ES-I3 (cell line): ENCODE measurements around the gene PSMD14.
A peak's percentile ranks its signal among the peaks of the same experiment; 100 is the strongest.

Source experiments
- H3K36me3 ChIP-seq: 2 replicates; pipeline ENCODE4 v1.6.1; 2013; ENCODE audit warnings: mild to moderate bottlenecking, low read length, control low read depth, moderate library complexity; ENCODE audit not compliant: insufficient read depth
- H3K4me1 ChIP-seq: 2 replicates; pipeline ENCODE4 v1.6.1; 2013; ENCODE audit warnings: mild to moderate bottlenecking, control low read depth, low read length; ENCODE audit not compliant: insufficient read depth
- H3K9ac ChIP-seq: 2 replicates; pipeline ENCODE4 v1.6.1; 2013; ENCODE audit warnings: low read depth, mild to moderate bottlenecking, low read length, moderate library complexity
- H3K9me3 ChIP-seq: 2 replicates; pipeline ENCODE4 v1.6.1; 2013; ENCODE audit warnings: mild to moderate bottlenecking, low read length, moderate library complexity; ENCODE audit not compliant: control insufficient read depth, insufficient read depth

PSMD14 gene

GRCh38 chr2:161382747-161383146 is 74.5 kb downstream of the PSMD14 start:
- H3K4me1 ChIP-seq, result no peaks in the 10 kb centered on the region
- H3K9me3 ChIP-seq, result no peaks in the 10 kb centered on the region
- no peaks in the 10 kb centered on the region for H3K36me3 ChIP-seq
- no peak overlapping the region for H3K9ac ChIP-seq

- H3K36me3 ChIP-seq, result no peaks in the 10 kb centered on the region
- no peaks in the 10 kb centered on the region for H3K4me1 ChIP-seq
- H3K9ac ChIP-seq, result no peak overlapping the region
- no peaks in the 10 kb centered on the region for H3K9me3 ChIP-seq
These were observed 76.6 kb downstream of the PSMD14 start for GRCh38 chr2:161384864-161385263.

GRCh38 chr2:161386228-161386824 is 78.1 kb downstream of the PSMD14 start:
- no peak overlapping the region for H3K9ac ChIP-seq
- no peaks in the 10 kb centered on the region for H3K9me3 ChIP-seq
- no peaks in the 10 kb centered on the region for H3K4me1 ChIP-seq
- no peaks in the 10 kb centered on the region for H3K36me3 ChIP-seq

DNA sequence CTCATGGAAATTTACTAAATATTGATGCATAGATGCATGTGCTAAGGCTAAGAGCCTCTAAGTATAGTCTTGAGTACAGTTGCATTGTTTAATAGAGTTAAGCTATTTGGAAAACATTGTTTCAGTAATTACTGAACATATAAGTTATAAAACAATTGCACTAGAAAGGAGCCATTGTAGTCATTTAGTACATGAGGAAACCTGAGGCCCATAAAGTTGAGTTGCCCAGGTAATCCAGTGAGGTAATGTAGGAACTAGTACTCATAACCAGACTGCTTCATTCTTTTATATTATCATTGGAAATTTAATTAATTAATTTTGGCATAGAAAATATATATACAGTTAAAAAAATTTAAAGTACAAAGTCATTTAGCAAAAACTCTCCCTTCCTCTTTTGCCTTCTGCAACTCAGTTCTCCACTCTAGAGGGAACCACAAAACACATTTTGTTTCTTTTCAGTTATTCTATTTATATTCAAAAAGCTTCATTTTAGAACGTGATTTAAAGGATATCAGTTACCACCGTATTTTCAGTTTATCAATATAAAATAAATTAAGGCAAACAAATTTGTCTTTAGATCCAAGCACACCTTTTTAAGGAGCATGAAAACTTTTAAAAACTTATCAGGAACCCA is 80.0 kb downstream of the PSMD14 start:
- Histone ChIP-seq H3K9me3 (no peaks in the 10 kb centered on the region), H3K4me1 (no peaks in the 10 kb centered on the region), H3K36me3 (no peaks in the 10 kb centered on the region), H3K9ac (no peak overlapping the region)

GRCh38 chr2:161391737-161392506 is 83.7 kb downstream of the PSMD14 start:
- Histone ChIP-seq H3K9ac (no peak overlapping the region), H3K36me3 (no peaks in the 10 kb centered on the region), H3K9me3 (no peaks in the 10 kb centered on the region), H3K4me1 (no peaks in the 10 kb centered on the region)

DNA sequence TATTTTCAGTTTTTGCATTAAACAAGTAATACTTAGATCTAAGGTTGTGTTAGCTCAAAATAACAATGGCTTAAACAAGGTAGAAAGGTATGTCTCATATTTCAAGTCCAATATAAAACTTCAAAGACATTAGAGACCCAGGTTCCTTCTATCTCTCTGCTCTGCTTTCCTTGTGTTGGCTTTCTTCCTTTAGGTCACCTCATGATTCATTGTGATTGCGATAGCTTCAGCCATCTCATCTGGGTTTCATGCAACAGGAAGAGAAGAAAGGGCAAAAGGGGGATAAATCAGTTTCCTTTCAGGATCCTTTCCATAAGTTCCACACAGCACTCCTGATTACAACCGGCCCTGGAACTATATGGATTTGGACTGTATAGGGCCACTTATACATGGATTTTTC is 91.9 kb downstream of the PSMD14 start:
- H3K36me3 ChIP-seq, result peaks cover 3% of the 10 kb centered on the region; the same call in 1 of the 2 replicates
- no peaks in the 10 kb centered on the region for H3K9me3 ChIP-seq
- H3K4me1 ChIP-seq, result no peaks in the 10 kb centered on the region

DNA sequence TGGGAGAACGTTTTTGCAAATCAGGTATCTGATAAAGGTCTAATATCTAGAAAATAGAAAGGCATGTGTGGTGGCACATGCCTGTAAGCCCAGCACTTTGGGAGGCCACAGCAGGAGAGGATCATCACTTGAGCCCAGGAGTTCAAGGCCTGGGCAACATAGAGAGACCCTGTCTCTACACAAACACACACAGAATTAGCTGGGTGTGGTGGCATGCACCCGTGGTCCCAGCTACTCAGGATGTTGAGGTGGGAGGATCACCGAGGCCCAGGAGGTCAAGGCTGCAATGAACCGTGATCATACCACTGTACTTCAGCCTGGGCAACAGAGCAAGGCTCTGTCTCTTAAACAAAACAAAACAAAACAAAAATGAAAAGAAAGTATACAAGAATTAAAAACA is 94.1 kb downstream of the PSMD14 start:
- Histone ChIP-seq H3K36me3 (peaks cover 3% of the 10 kb centered on the region; the same call in 1 of the 2 replicates), H3K4me1 (no peaks in the 10 kb centered on the region), H3K9me3 (no peaks in the 10 kb centered on the region), H3K9ac (no peak overlapping the region)

More for the DNA sequence above, 91.9 kb downstream of the PSMD14 start:
- H3K9ac ChIP-seq, result no peak overlapping the region

GRCh38 chr2:161406316-161406715 is 98.1 kb downstream of the PSMD14 start:
- Histone ChIP-seq H3K9ac (no peak overlapping the region), H3K9me3 (no peaks in the 10 kb centered on the region), H3K36me3 (peaks cover 3% of the 10 kb centered on the region; the same call in 1 of the 2 replicates), H3K4me1 (no peaks in the 10 kb centered on the region)

DNA sequence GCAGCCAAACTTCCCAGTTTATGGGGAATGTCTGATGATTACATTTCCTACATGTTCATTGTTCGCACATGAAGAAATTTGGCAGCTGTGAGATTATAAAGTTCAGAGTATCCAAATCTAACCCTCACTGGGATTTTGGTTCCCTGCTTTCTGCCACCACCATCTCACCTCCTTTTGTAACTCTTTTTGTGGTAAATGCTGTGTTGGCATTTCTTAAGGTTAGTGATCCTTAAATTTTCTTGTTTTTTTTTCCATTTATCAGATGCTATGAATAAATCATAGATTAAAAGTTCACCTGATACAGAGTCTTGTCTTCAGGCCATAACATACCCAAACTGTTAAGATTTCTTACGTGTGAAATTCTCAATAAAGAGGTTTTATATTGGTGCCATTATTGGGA is 99.4 kb downstream of the PSMD14 start:
- Histone ChIP-seq H3K9ac (no peak overlapping the region), H3K36me3 (no peaks in the 10 kb centered on the region), H3K9me3 (no peaks in the 10 kb centered on the region), H3K4me1 (no peaks in the 10 kb centered on the region)

- Histone ChIP-seq H3K36me3 (no peaks in the 10 kb centered on the region), H3K9ac (no peak overlapping the region), H3K4me1 (0 out of 2 replicates have a peak, but pooled peaks cover 4% of the 10 kb centered on the region), H3K9me3 (no peaks in the 10 kb centered on the region)
These were observed 101.2 kb downstream of the PSMD14 start for GRCh38 chr2:161409308-161409907.

DNA sequence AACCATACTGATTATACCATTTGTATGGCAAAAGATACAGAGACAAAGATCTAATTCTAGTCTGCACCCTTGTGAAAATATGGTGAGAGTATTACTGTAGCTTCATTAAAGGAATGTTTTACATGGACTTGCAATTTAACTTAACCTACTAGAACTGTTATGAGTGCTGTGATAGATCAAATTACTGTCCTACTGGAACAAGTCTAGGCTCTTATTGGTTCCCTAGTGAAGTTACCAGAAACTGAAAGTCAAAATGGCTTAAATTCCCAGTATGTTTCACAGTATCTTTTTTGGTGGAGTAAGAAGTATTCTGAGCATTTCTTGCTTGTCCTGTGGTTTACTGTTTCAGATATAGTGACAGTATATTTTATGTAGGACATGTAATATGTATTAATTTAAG is 104.1 kb downstream of the PSMD14 start:
- Histone ChIP-seq H3K9ac (no peak overlapping the region), H3K36me3 (no peaks in the 10 kb centered on the region), H3K9me3 (no peaks in the 10 kb centered on the region), H3K4me1 (peaks cover 5% of the 10 kb centered on the region; the same call in 1 of the 2 replicates)

DNA sequence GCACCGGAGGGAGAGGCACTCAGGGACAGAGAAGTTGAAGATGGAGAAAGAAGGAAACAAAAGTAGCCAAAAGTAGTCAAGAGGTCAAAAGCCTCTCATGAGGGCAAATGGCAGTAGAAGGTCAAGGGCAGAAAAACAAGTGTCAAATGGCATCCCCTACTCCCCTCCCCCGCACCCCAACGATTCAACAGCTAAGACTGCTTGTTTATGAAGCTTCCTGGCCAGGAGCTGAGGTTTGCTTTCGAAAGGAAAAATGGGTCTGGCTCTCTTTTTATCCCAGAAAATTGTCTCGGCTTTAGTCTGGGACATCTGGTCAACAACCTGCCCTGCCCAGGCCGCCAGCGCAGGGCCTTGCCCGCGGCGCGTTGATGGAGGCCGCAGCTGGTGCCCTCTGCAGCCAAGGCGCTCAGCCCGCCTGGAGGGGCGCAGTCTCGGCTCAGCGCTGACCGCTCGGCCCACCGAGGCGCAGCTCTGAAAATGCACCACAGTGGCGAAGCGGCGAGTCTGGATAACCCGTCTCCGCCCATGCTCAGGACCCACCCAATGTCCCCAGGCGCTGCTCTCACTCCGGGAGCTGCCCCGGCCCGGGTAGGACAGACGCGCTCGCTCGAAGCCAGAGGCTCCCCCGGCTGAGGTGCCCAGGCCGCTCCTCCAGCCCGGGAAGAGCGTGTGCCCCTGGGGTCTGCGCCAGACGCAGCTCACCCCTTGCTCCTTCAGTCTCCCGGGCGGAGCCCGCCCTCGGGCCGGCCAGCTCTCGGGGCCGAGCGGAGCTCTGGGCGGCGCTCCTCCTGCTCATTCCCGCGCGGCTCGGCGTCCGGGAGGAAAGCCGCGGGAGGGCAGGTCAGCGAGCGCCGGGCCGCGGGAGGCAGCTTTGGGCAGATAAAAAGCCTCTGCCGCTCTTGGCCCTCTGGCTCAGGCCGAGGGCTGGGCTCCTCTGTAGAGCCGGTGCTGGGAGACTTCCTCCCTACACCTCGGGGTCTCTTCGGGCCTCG is 106.1 kb downstream of the PSMD14 start:
- Histone ChIP-seq H3K4me1 (peaks cover 9% of the 10 kb centered on the region; the same call in 1 of the 2 replicates), H3K36me3 (no peaks in the 10 kb centered on the region), H3K9me3 (no peaks in the 10 kb centered on the region), H3K9ac (peak overlapping the region; percentile 53)

DNA sequence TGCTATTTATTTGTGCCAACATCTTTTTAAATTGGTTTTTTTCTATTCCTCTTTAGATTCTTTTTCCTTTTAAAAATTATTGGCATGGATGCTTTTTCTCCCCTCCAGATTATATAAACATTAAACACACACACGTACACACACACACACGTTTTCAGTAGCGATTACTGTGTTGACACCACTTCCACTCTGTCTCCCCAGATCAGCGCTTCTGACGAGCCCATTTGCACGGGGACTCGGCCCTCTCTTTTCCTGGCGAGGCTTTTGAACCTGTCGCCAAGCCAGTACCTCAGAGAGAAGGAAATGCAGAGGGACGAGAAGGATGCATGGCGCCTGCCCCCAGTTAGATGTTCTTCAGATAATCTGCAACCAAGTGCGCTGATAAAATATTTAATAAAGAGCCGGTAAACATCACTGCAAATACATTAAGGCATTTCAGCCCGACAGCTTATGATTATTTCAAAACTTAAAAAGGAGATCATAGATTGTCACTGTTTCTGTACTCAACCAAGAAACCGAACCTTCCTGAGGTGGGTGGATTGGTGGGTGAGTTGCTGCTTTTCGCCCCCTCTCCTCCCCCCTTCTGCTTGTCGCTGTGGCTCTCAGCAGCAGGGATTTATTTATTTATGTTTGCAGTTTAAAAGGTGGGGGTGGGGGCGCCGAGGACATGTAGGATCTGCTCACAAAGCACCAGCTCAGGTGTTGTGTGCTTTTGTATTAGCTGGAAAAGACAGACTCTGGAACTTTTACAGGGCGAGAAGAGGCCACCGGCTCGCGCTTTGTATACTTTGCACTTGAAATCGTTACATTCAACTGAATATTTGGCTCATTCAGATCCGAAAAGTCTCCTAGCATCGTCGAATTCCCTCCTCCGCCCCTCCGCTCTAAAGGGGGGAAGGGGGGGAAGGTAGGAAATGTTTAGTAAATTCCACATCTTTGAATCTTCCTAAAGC is 107.1 kb downstream of the PSMD14 start:
- H3K9ac ChIP-seq, result peak overlapping the region; percentile 53
- H3K4me1 ChIP-seq, result peaks cover 9% of the 10 kb centered on the region; the same call in 1 of the 2 replicates
- H3K36me3 ChIP-seq, result no peaks in the 10 kb centered on the region
- no peaks in the 10 kb centered on the region for H3K9me3 ChIP-seq
